ENCODE results near the gene GRIN2A. TPM values are rescaled to one million over a fixed set of nuclear protein-coding genes. Genes with fewer than 3 reads are reported as not detected.

The GRIN2A gene
- total and polyA plus RNA-seq, 2 of the 8 experiments (the other 6 are each of a cell fraction or from before 2014, with no cell fraction given), result 0.18 to 1.8 TPM

GRCh38 chr16:10045291-10045775, 136.9 kb downstream of the GRIN2A start:
- no peak overlapping the region for H3K23ac ChIP-seq (ENCODE audit: insufficient read length)
- H4K91ac ChIP-seq (replicated peaks; ENCODE audit: insufficient read length, low read length), result no peak overlapping the region
- peaks cover 0 to 2% of the 10 kb centered on the region in 2 experiments for H4K20me1 ChIP-seq (replicated peaks in 1 of 2; ENCODE audit: control insufficient read depth in 1 of 2, insufficient read depth in 2 of 2, low read length in 2 of 2)
- 86% methylated on average over 5 of the region's 5 CpGs; no CpG with 5 or more reads in 1 of the 2 experiments for WGBS, 2 experiments (ENCODE audit: extremely low coverage in 1 of 2, insufficient coverage in 1 of 2, insufficient read length in 1 of 2, insufficient replicate concordance in 2 of 2, low coverage in 1 of 2, low lambda C conversion rate in 2 of 2, missing lambda C conversion rate in 1 of 2)
- no peak for FAIRE-seq
- no peak overlapping the region for H4K8ac ChIP-seq (ENCODE audit: extremely low read depth, insufficient read depth, low read length)
- 0 out of 2 replicates have a peak, but pooled peaks cover 3% of the 10 kb centered on the region for H3K79me1 ChIP-seq (ENCODE audit: low read depth, low read length)
- no peak overlapping the region for H2BK20ac ChIP-seq (ENCODE audit: low read length)
- H3K56ac ChIP-seq (replicated peaks; ENCODE audit: insufficient read length, low read depth, low read length), result no peak overlapping the region
- H2BK5ac ChIP-seq (ENCODE audit: low read depth, low read length), result no peak overlapping the region
- no peak overlapping the region for H4K5ac ChIP-seq (ENCODE audit: insufficient read length, low read depth, low read length)
- no peaks in the 10 kb centered on the region for H3K9me3 ChIP-seq (ENCODE audit: insufficient read depth in 2 of 2, low read depth in 1 of 2, low read length in 1 of 2)
- H2BK12ac ChIP-seq (ENCODE audit: low read depth, low read length), result no peak overlapping the region
- ChIA-PET POLR2A (ENCODE audit: partially characterized antibody) (no interaction called here), CTCF (ENCODE audit: partially characterized antibody) (interaction anchor here (0.7 to 1.5 kb wide), 3 partner anchors 21 to 394 kb away, joined by 3 to 4 read pairs (median 3); no protein-coding TSS in a partner anchor)
- no peak overlapping the region for H2BK15ac ChIP-seq (ENCODE audit: low read length)
- no peak overlapping the region for H3K4me2 ChIP-seq (ENCODE audit: insufficient read depth in 1 of 2, low read depth in 2 of 2, low read length in 2 of 2)
- no peaks in the 10 kb centered on the region; a peak in 1 of 7 replicates for H3K27me3 ChIP-seq (replicated peaks in 1 of 4; ENCODE audit: control insufficient read depth in 3 of 4, extremely low read depth in 1 of 4, insufficient read depth in 3 of 4, low read length in 3 of 4)
- H3K36me3 ChIP-seq (ENCODE audit: control insufficient read depth in 2 of 4, insufficient read depth in 4 of 4, low read length in 3 of 4), result no peaks in the 10 kb centered on the region; a peak in 1 of 8 replicates
- H3K27ac ChIP-seq (ENCODE audit: low read depth, low read length), result no peak overlapping the region
- H3K9ac ChIP-seq (replicated peaks in 1 of 4; ENCODE audit: extremely low read depth in 1 of 4, low read depth in 3 of 4, low read length in 3 of 4), result no peak overlapping the region
- no peak overlapping the region for H2AFZ ChIP-seq (ENCODE audit: low read length)
- TF ChIP-seq KDM4A (IDR thresholded peaks at IDR 0.05; ENCODE audit: low read depth, low read length, severe bottlenecking) (no peak), CHD1 (IDR thresholded peaks at IDR 0.05; ENCODE audit: low read depth, low read length) (no peak)
- H2AK5ac ChIP-seq (ENCODE audit: low read depth, low read length), result no peak overlapping the region
- H3K18ac ChIP-seq (ENCODE audit: extremely low read depth, low read length), result no peak overlapping the region
- peaks cover 2% of the 10 kb centered on the region; the same call in 1 of the 2 replicates for H3K23me2 ChIP-seq (ENCODE audit: low read depth, low read length)
- no peaks in the 10 kb centered on the region for H3K79me2 ChIP-seq (ENCODE audit: control insufficient read depth in 1 of 2, insufficient read depth in 2 of 2, low read length in 2 of 2)
- no peak overlapping the region for H3K4me3 ChIP-seq (ENCODE audit: extremely low read depth in 1 of 4, insufficient read depth in 2 of 4, low read depth in 3 of 4, low read length in 4 of 4)
- no peak overlapping the region for H2BK120ac ChIP-seq (replicated peaks; ENCODE audit: low read depth, low read length)
- DNase-seq (ENCODE audit: low read depth in 1 of 2, low spot score in 2 of 2), result no peak
- H3K4ac ChIP-seq (replicated peaks; ENCODE audit: insufficient read length, low read depth, low read length), result no peak overlapping the region
- peaks cover 0 to 3% (median 0%) of the 10 kb centered on the region in 4 experiments; a peak in 1 of 7 replicates for H3K4me1 ChIP-seq (replicated peaks in 1 of 4; ENCODE audit: control insufficient read depth in 3 of 4, insufficient read depth in 4 of 4, low read length in 3 of 4)
- no peak overlapping the region for H3K14ac ChIP-seq (ENCODE audit: insufficient read length)
